AG10803 (cell line): Measurements from ENCODE around the gene BICDL2.

ENCODE experiments used
- DNase-seq: peaks from one replicate; pipeline ENCODE4 v3.0.0; 2010; ENCODE audit warnings: low read depth
- H3K4me3 ChIP-seq: 2 replicates; pipeline ENCODE4 v1.5.1; 2011; ENCODE audit warnings: mild to moderate bottlenecking, low read length, control low read depth
- TF ChIP-seq, protein P1 (sequence below): conservative IDR thresholded peaks from 2 replicates; pipeline ENCODE4 v1.5.1; 2011; ENCODE audit warnings: mild to moderate bottlenecking, low read length, control low read depth, inconsistent platforms

The BICDL2 gene

DNA sequence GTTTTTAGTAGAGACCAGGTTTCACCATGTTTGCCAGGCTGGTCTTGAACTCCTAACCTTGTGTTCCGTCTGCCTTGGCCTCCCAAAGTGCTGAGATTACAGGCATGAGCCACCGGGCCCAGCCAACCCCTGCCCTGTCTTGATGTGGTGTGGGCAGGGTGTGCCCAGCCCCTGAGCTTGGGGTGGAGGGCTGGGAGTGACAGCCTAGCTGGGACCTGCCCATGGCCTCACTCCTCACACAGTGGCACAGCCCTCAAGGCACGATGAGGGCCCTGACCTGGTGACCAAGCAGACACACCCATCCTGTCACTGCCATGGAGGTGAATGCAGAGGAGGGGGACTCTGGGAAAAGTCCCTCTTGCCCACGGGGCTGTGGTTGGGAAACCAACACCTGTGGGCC lies 31.7 kb upstream of the BICDL2 start:
- no peak overlapping the region for H3K4me3 ChIP-seq
- DNase-seq: no peak
- TF ChIP-seq, protein P1, sequence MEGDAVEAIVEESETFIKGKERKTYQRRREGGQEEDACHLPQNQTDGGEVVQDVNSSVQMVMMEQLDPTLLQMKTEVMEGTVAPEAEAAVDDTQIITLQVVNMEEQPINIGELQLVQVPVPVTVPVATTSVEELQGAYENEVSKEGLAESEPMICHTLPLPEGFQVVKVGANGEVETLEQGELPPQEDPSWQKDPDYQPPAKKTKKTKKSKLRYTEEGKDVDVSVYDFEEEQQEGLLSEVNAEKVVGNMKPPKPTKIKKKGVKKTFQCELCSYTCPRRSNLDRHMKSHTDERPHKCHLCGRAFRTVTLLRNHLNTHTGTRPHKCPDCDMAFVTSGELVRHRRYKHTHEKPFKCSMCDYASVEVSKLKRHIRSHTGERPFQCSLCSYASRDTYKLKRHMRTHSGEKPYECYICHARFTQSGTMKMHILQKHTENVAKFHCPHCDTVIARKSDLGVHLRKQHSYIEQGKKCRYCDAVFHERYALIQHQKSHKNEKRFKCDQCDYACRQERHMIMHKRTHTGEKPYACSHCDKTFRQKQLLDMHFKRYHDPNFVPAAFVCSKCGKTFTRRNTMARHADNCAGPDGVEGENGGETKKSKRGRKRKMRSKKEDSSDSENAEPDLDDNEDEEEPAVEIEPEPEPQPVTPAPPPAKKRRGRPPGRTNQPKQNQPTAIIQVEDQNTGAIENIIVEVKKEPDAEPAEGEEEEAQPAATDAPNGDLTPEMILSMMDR: no peak

DNA sequence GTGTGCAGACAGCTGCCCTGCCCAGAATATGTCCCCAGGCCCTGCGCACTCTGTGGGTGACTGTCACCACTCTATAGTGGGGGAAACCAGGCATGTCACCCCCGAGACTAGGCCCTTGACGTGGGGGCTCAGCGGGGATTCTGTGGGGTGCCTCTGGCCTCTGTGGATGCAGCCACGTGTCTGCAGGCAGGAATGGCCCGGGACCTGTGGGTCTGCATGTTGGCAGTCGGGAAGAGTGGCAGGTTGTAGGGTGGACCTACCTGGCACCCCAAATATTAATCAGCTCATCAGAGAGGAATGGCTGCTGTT lies 29.6 kb upstream of the BICDL2 start:
- no peak for DNase-seq
- 0 out of 2 replicates have a peak overlapping the region, but pooled peaks have one; percentile 15 for H3K4me3 ChIP-seq
- TF ChIP-seq, protein P1: no peak

DNA sequence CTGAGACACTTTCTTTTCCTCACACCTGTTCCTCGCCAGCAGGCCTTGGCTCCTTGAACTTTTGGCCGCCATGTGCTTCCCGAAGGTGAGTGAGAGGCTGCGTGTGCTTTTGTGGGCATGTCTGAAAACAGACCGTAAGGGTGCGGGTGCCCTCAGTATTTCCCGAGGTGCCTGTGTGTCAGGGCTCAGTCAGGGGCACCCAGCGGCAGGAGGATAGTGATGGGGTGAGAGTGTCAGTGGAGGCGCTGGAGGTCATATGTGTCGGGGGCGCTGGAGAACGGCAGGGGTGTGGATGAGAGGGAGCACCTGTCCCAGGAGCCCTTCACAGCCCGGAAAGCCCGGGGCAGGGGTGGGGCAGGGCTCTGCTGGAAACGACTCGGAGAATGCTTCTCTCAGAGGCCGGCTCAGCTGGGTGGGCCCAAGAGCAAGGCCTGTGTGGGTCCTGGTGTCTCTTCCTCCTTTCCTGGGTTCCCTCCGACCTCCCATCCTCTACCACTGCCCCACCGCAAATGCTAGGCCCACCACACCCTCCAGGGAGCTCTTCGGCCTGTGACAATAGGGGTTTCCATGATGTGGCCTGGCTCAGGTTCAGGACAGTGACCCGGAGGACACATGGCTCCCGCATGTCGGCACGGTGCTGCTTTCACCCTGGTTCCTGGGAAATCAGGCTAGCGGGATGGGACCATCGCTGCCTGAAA lies 29.1 kb upstream of the BICDL2 start:
- DNase-seq: no peak
- TF ChIP-seq, protein P1: no peak
- H3K4me3 ChIP-seq: peak overlapping the region; percentile 39

DNA sequence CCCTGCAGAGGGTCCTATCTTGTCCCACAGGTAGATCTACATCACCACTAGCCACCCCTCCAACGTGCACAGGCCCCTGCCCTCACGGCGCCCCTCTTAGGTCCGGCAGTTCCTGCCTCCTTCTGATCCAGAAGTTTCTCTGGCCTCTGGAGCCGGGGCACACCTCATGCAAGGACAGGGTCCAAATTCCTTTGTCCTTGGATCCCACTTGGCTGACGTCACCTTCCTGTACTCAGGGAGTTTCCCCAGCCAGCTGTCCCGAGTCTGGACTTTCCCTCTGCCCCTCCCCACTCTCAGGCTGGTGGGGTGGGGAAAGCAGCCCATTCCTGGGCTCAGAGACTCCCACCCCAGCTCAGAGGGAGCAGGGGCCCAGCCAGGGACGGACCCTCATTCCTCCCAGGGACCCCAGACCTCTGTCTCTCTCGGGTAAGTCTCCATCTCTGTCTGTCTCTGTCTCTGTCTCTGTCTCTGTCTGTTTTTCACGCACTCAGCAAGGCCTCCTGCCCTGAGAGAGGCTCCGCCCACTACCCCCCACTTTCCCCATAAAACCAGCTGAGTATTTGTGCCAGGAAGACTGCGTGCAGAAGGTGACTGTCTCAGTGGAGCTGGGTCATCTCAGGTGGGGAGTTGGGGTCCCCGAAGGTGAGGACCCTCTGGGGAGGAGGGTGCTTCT lies 28.5 kb upstream of the BICDL2 start, which contains the start of gene IL32:
IL32 (plus strand) TSS at position 572 of the 673 bp plus-strand sequence. CDS start 172 bp downstream, outside the sequence.
- peak within 1 kb of the TSS; percentile 39 for H3K4me3 ChIP-seq
- peak; percentile 78 for DNase-seq
- TF ChIP-seq, protein P1: no peak

DNA sequence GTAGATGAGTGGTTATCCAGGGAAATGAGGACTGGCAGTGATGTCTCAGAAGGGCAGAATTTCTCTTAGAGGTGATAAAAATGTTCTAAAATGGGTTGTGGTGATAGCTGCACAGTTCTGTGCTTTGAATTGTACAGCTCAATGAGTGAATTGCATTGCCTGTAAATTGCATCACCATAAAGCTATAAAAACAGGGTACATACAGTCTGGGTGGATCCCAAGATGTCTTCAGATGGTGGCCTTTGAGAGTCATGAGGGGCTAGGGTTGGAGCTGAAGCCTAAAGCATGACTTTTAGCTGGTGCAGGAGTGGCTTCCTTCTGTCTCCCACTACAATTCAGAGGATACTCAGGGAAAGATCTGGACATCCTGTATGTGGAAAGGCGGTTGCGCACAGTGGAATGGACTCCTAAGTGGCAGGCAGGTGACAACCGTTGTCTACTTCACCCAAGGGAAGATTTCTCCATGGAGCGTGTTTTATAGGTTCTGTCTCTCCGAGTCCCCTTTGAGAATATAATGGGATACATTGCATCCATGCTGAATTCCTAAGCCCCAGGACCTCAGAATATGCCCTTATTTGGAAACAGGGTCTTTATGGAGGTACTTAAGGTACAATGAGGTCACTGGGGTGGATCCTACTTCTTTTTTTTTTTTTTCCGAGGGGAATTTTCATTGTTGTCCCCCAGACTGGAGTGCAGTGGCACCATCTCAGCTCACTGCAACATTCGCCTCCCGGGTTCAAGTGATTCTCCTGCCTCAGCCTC lies 27.1 kb upstream of the BICDL2 start:
- no peak for DNase-seq
- no peak overlapping the region for H3K4me3 ChIP-seq
- TF ChIP-seq, protein P1: no peak

DNA sequence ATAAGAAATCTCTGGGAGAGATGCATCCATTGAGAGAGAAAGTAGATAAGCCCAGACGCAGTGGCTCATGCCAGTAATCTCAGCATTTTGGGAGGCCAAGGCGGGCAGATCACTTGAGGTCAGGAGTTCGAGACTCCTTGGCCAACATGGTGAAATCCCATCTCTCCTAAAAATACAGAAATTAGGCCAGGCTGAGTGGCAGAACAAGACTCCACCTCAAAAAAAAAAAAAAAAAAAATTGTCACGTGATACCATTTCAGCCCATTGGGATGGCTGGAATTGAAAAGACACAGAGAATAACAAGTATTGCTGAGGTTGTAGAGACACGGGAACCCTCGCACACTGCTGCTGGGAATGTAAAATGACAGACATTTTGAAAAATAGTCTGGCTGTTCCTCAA lies 25.8 kb upstream of the BICDL2 start:
- no peak for DNase-seq
- TF ChIP-seq, protein P1: no peak
- H3K4me3 ChIP-seq: no peak overlapping the region
